Osteoblast (primary cell): Measurements from ENCODE around the gene C4orf36. TPM values are rescaled to one million over a fixed set of nuclear protein-coding genes. Genes with fewer than 3 reads are reported as not detected.
A peak's percentile ranks its signal among the peaks of the same experiment; 100 is the strongest.

Source experiments
- DNase-seq: peaks from one replicate; pipeline ENCODE4 v3.0.0; 2011; ENCODE audit warnings: low spot score, mixed read lengths; ENCODE audit not compliant: insufficient read length; ENCODE audit errors: missing footprints
- H2AFZ ChIP-seq: 2 replicates; pipeline ENCODE4 v1.6.0; 2011; ENCODE audit warnings: mild to moderate bottlenecking, low read length
- H3K27ac ChIP-seq: 2 replicates; pipeline ENCODE4 v1.5.1; 2011; ENCODE audit warnings: mild to moderate bottlenecking, low read depth, low read length, moderate library complexity
- H3K27me3 ChIP-seq: 2 replicates; pipeline ENCODE4 v1.6.0; 2012; ENCODE audit warnings: mild to moderate bottlenecking, control low read depth, inconsistent platforms, low read length, moderate library complexity; ENCODE audit not compliant: insufficient read depth
- H3K36me3 ChIP-seq: 2 replicates; pipeline ENCODE4 v1.5.1; 2011; ENCODE audit warnings: mild to moderate bottlenecking, low read length, control low read depth, moderate library complexity; ENCODE audit not compliant: insufficient read depth
- H3K4me1 ChIP-seq: 2 replicates; pipeline ENCODE4 v1.5.1; 2011; ENCODE audit warnings: mild to moderate bottlenecking, low read length, control low read depth, moderate library complexity; ENCODE audit not compliant: insufficient read depth
- H3K4me2 ChIP-seq: 2 replicates; pipeline ENCODE4 v1.6.0; 2011; ENCODE audit warnings: mild to moderate bottlenecking, low read length; ENCODE audit not compliant: insufficient read depth
- H3K4me3 ChIP-seq: fragments of 200-600 bp; sonication (generic); 3 replicates; pipeline ENCODE4 v1.5.1; 2012; ENCODE audit warnings: mild to moderate bottlenecking, low read length, inconsistent platforms; ENCODE audit not compliant: insufficient read depth
- H3K79me2 ChIP-seq: 2 replicates; pipeline ENCODE4 v1.6.0; 2012; ENCODE audit warnings: mild to moderate bottlenecking, low read length, control low read depth, inconsistent platforms; ENCODE audit not compliant: insufficient read depth
- H3K9me3 ChIP-seq: 2 replicates; pipeline ENCODE4 v1.5.1; 2011; ENCODE audit warnings: low read depth, low read length, control low read depth
- H4K20me1 ChIP-seq: 2 replicates; pipeline ENCODE4 v1.6.0; 2012; ENCODE audit warnings: mild to moderate bottlenecking, low read length, control low read depth; ENCODE audit not compliant: insufficient read depth
- CTCF ChIP-seq: IDR thresholded peaks from 2 replicates; pipeline ENCODE4 v1.5.1; 2011; ENCODE audit warnings: mild to moderate bottlenecking, low read depth, low read length, moderate library complexity; ENCODE audit errors: extremely low read depth
- total RNA-seq: library from RNA; depleted of rRNA; stranded (reverse); fragments of >200 nt; gene quantifications from 2 replicates; pipeline ENCODE4 v1.2.3, GENCODE V29; 2012

Gene C4orf36
- total RNA-seq, 1 donor, result 0.72 TPM

DNA sequence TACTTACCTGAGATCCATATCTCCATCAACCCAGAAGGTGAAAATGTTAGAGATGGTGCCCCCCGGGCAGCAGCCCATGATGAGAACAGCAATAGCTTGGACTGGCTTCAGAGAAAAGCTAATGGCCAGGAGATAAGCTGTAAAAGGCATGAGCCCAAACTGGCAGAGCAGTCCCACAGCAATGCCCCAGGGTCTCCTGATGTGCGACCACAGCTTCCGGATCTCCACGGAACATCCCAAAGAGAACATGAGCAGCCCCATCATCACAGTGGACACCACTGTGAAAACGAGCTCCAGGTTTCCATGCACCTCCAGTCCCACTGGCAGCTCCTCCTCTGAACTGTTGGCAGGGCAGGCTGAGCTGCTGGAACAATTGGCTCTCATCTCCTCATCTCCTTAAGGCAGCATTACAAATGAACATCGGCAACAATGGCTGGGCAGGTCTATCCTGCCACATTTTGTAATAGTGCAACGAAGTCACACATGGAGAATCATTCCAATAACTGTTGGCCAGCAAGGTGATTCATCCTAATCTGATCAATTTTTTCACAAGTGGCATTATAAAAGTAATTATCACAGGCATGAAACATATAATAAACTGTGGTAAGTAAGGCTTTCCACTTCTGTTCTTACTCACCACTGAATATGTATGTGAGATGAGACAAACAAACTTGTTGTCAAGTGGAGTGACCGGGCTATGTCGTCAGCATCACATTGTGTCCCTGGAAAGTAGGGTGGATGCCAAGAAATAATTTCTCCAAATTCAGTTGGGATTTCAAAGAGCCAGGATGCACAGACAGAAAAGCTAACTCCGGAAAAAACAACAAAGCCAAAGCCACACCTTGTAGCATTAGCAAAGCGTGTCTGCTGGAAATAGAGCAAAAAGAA is 43.2 kb downstream of the C4orf36 start, which contains the start of gene SLC10A6:
TSS of gene SLC10A6 (minus strand) at position 653 of the 888 bp plus-strand sequence. CDS start at position 384, 269 bp downstream.
- peak within 1 kb of the TSS; percentile 67 for H3K4me2 ChIP-seq
- H2AFZ ChIP-seq, result peak within 1 kb of the TSS; percentile 67
- no peak for DNase-seq

DNA sequence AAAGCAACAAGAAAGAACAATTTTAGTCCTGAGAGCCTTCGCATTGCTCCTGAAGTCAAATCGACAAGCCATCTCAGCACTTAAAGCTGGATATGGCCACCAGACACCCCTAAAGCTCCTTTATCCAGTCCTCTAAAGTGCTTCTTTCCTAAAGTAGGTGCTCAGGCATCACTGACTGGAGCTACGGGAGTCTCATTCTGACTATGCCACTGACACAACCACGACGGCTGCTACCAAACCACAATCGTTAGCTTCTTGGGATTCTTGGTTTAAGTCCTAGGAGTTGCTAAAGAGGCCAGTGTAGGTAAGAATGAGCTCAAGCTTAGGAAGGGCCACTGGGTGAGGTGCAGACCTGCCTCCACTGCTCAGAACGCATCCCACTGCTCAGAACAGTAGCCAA is 44.1 kb downstream of the C4orf36 start:
- peak overlapping the region; percentile 67 for H3K4me2 ChIP-seq
- no peak overlapping the region for H3K4me3 ChIP-seq
- H3K27ac ChIP-seq, result no peak overlapping the region
- no peaks in the 10 kb centered on the region for H3K36me3 ChIP-seq
- H3K4me1 ChIP-seq, result peaks cover 18% of the 10 kb centered on the region
- peak overlapping the region; percentile 67 for H2AFZ ChIP-seq
- H3K27me3 ChIP-seq, result no peaks in the 10 kb centered on the region
- no peaks in the 10 kb centered on the region for H3K79me2 ChIP-seq
- H4K20me1 ChIP-seq, result no peaks in the 10 kb centered on the region
- TF ChIP-seq CTCF, result no peak
- H3K9me3 ChIP-seq, result no peaks in the 10 kb centered on the region
- DNase-seq, result no peak

More for the DNA sequence above, 43.2 kb downstream of the C4orf36 start, which contains the start of gene SLC10A6:
- Histone ChIP-seq H3K36me3 (no peaks in the 10 kb centered on the region), H3K4me3 (no peak within 1 kb of the TSS), H3K27me3 (no peaks in the 10 kb centered on the region), H3K79me2 (no peaks in the 10 kb centered on the region), H3K27ac (no peak within 1 kb of the TSS), H3K9me3 (no peaks in the 10 kb centered on the region), H3K4me1 (peaks cover 18% of the 10 kb centered on the region), H4K20me1 (no peaks in the 10 kb centered on the region)
- TF ChIP-seq CTCF, result no peak

GRCh38 chr4:86847571-86847970 is 44.7 kb downstream of the C4orf36 start:
- no peak overlapping the region for H2AFZ ChIP-seq
- H3K36me3 ChIP-seq, result no peaks in the 10 kb centered on the region
- H3K4me1 ChIP-seq, result peaks cover 18% of the 10 kb centered on the region
- no peak for DNase-seq
- no peaks in the 10 kb centered on the region for H4K20me1 ChIP-seq
- H3K4me3 ChIP-seq, result no peak overlapping the region
- H3K79me2 ChIP-seq, result no peaks in the 10 kb centered on the region
- peak overlapping the region; percentile 67 for H3K4me2 ChIP-seq
- no peaks in the 10 kb centered on the region for H3K9me3 ChIP-seq
- no peaks in the 10 kb centered on the region for H3K27me3 ChIP-seq
- TF ChIP-seq CTCF, result no peak
- no peak overlapping the region for H3K27ac ChIP-seq

GRCh38 chr4:86846921-86847320 is 45.3 kb downstream of the C4orf36 start:
- Histone ChIP-seq H3K4me3 (no peak overlapping the region), H3K36me3 (no peaks in the 10 kb centered on the region), H4K20me1 (no peaks in the 10 kb centered on the region), H3K27ac (no peak overlapping the region), H3K27me3 (no peaks in the 10 kb centered on the region), H3K79me2 (no peaks in the 10 kb centered on the region), H2AFZ (no peak overlapping the region), H3K4me1 (peaks cover 18% of the 10 kb centered on the region), H3K9me3 (no peaks in the 10 kb centered on the region), H3K4me2 (no peak overlapping the region)
- no peak for DNase-seq
- TF ChIP-seq CTCF, result no peak
